BE2C (cell line): ENCODE data around the gene CTSW.

Source experiments
- DNase-seq: peaks from one replicate; pipeline ENCODE4 v3.0.0-alpha.2; 2020
- H3K27me3 ChIP-seq: fragments of 250-450 bp; sonication (Bioruptor Pico); 2 replicates; pipeline ENCODE4 v1.5.1; 2020; ENCODE audit warnings: mild to moderate bottlenecking
- H3K36me3 ChIP-seq: fragments of 250-450 bp; sonication (Bioruptor Pico); 2 replicates; pipeline ENCODE4 v1.5.1; 2020; ENCODE audit warnings: mild to moderate bottlenecking
- H3K4me1 ChIP-seq: fragments of 250-450 bp; sonication (Bioruptor Pico); 2 replicates; pipeline ENCODE4 v1.5.1; 2020
- H3K4me3 ChIP-seq: 2 replicates; pipeline ENCODE4 v1.5.1; 2011; ENCODE audit warnings: low read depth, low read length
- H3K9me3 ChIP-seq: fragments of 250-450 bp; sonication (Bioruptor Pico); 2 replicates; pipeline ENCODE4 v1.5.1; 2020
- TF ChIP-seq, protein P1 (sequence below): IDR thresholded peaks from 2 replicates; pipeline ENCODE4 v1.5.1; 2012; ENCODE audit warnings: mild to moderate bottlenecking, low read depth, low read length

The CTSW gene

GRCh38 chr11:65892661-65893317 is 13.2 kb downstream of the CTSW start:
- peaks cover 8% of the 10 kb centered on the region for H3K4me1 ChIP-seq
- H3K36me3 ChIP-seq = no peaks in the 10 kb centered on the region
- H3K27me3 ChIP-seq = no peaks in the 10 kb centered on the region
- peak overlapping the region; percentile 92 for H3K4me3 ChIP-seq
- DNase-seq = no peak
- TF ChIP-seq, protein P1, sequence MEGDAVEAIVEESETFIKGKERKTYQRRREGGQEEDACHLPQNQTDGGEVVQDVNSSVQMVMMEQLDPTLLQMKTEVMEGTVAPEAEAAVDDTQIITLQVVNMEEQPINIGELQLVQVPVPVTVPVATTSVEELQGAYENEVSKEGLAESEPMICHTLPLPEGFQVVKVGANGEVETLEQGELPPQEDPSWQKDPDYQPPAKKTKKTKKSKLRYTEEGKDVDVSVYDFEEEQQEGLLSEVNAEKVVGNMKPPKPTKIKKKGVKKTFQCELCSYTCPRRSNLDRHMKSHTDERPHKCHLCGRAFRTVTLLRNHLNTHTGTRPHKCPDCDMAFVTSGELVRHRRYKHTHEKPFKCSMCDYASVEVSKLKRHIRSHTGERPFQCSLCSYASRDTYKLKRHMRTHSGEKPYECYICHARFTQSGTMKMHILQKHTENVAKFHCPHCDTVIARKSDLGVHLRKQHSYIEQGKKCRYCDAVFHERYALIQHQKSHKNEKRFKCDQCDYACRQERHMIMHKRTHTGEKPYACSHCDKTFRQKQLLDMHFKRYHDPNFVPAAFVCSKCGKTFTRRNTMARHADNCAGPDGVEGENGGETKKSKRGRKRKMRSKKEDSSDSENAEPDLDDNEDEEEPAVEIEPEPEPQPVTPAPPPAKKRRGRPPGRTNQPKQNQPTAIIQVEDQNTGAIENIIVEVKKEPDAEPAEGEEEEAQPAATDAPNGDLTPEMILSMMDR = no peak
- no peaks in the 10 kb centered on the region for H3K9me3 ChIP-seq

DNA sequence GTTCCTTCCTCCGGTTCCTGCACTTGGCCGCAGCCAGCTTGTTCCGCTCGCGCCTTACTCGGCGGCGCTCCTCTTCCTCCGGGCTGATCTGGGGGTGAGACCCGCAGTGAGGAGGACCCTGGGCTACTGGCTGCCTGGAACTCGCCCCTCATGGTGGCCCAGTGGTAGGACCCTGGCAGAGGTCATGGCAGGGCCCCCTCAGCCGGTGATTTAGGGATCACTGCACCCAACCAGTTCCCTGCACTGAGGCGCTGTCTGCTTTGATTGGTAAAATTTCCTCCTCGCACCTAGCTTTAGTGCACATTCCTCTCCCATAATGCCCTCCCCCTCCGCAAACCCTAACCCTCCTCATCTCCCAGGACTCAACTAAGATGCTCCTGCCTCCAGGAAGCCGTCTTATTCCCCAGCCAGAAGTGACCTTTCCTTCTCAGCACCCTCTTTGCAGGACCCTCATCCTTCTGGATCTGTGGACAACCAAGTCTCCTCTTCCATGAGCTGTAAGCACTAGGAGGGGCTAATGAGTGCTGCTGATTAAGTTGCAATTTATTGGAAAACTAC is 14.5 kb downstream of the CTSW start:
- DNase-seq = no peak
- TF ChIP-seq, protein P1 = no peak
- H3K36me3 ChIP-seq = no peaks in the 10 kb centered on the region
- peaks cover 8% of the 10 kb centered on the region for H3K4me1 ChIP-seq
- peaks cover 11% of the 10 kb centered on the region for H3K27me3 ChIP-seq
- no peaks in the 10 kb centered on the region; the same call in 1 of the 2 replicates for H3K9me3 ChIP-seq
- no peak overlapping the region for H3K4me3 ChIP-seq

GRCh38 chr11:65895482-65895981 is 15.9 kb downstream of the CTSW start:
- Histone ChIP-seq H3K27me3 (peaks cover 25% of the 10 kb centered on the region), H3K4me3 (no peak overlapping the region), H3K36me3 (no peaks in the 10 kb centered on the region), H3K9me3 (no peaks in the 10 kb centered on the region; the same call in 1 of the 2 replicates), H3K4me1 (no peaks in the 10 kb centered on the region; the same call in none of the 2 replicates)
- TF ChIP-seq, protein P1 = no peak
- no peak for DNase-seq

GRCh38 chr11:65896034-65896999 is 16.7 kb downstream of the CTSW start:
- H3K27me3 ChIP-seq = peaks cover 33% of the 10 kb centered on the region
- no peak overlapping the region for H3K4me3 ChIP-seq
- H3K4me1 ChIP-seq = no peaks in the 10 kb centered on the region; the same call in none of the 2 replicates
- H3K36me3 ChIP-seq = no peaks in the 10 kb centered on the region
- TF ChIP-seq, protein P1 = no peak
- DNase-seq = no peak
- no peaks in the 10 kb centered on the region; the same call in 1 of the 2 replicates for H3K9me3 ChIP-seq

DNA sequence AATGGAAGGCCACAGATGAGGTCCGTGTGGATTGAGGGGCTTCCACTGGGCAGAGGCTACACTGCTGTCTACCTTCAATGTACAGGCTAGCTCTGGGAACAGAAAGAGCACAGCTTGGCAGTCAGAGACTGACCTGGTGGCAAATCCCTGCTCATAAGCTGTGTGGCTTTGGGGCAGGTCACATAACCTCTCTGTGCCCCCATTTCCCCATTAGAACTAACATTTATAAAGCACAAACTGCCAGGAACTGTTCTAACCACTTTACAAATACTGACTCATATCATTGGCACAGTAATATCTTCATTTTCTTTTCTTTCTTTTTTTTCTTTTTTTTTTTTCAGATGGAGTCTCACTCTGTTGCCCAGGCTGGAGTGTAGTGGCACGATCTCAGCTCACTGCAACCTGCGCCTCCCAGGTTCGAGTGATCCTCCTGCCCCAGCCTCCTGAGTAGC is 17.4 kb downstream of the CTSW start:
- peaks cover 38% of the 10 kb centered on the region for H3K27me3 ChIP-seq
- H3K4me3 ChIP-seq = no peak overlapping the region
- TF ChIP-seq, protein P1 = no peak
- H3K9me3 ChIP-seq = no peaks in the 10 kb centered on the region; the same call in 1 of the 2 replicates
- DNase-seq = no peak
- H3K36me3 ChIP-seq = no peaks in the 10 kb centered on the region
- no peaks in the 10 kb centered on the region; the same call in 1 of the 2 replicates for H3K4me1 ChIP-seq
